ENCODE results near the gene KAT6B. TPM values are rescaled to one million over a fixed set of nuclear protein-coding genes. Genes with fewer than 3 reads are reported as not detected.

Gene KAT6B
- total RNA-seq, 1 experiment from 2014 or later, result 21.8 TPM

DNA sequence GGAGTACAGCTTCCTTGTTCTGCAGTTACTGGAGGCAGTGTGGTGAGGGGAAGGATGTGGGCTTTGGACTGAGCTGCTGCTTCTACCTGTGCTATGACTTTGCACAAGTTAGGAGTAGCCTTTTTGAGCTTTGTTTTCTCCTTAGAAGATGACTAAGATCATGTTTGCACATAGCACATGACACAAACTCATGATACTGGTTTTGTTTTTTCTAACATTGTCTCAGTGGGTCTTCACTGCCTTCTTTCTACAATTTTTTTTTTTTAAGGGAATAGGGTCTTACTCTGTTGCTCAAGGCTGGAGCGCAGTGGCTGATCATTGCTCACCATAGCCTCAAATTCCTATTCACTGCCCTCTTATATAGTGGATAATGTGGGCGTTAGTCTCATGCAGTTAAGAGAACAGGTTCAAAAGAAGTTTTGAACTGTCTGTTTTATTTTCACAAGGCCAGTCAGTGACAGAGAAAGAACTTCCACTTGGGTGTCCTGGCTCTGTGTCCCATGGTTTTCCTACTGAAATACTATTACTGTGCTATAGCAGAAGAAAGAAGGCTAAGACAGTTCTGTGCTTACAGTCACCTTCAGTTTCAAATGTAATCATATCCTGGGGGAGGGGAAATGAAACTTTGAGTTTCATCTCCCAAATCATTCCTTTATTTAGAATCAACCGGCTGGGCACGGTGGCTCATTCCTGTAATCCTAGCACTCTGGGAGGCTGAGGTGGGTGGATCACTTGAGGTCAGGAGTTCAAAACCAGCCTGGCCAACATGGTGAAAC is 72.0 kb downstream of the KAT6B start:
- Histone ChIP-seq H3K4me3 (ENCODE audit: low read depth, low read length, poor library complexity, severe bottlenecking) (no peak overlapping the region), H3K9me3 (ENCODE audit: low read depth, low read length, poor library complexity, severe bottlenecking) (no peaks in the 10 kb centered on the region), H3K4me1 (ENCODE audit: insufficient read depth, low read length, poor library complexity, severe bottlenecking) (peaks cover 21% of the 10 kb centered on the region), H3K27me3 (replicated peaks; ENCODE audit: insufficient read depth, low read depth, low read length, poor library complexity) (no peaks in the 10 kb centered on the region), H3K27ac (ENCODE audit: low read depth, low read length, poor library complexity, severe bottlenecking) (no peak overlapping the region), H3K36me3 (ENCODE audit: insufficient read depth, low read length, poor library complexity, severe bottlenecking) (no peaks in the 10 kb centered on the region)
- no TSS peak for BruUV-seq (replicated peaks)
- intact Hi-C loops (cut with micrococcal nuclease; ENCODE audit: unreplicated experiment), result no loop called here
- no peak for TF ChIP-seq EZH2 (IDR thresholded peaks at IDR 0.05; ENCODE audit: borderline replicate concordance, low read depth, low read length, poor library complexity, severe bottlenecking)
- CTCF ChIA-PET, result no interaction called here
- POLR2A ChIA-PET (ENCODE audit: low non-redundant PET), result no interaction called here
- no peak for DNase-seq (ENCODE audit: low spot score)

GRCh38 chr10:74900297-74900696 is 73.9 kb downstream of the KAT6B start:
- peaks cover 21% of the 10 kb centered on the region for H3K4me1 ChIP-seq (ENCODE audit: insufficient read depth, low read length, poor library complexity, severe bottlenecking)
- no peak for DNase-seq (ENCODE audit: low spot score)
- H3K9me3 ChIP-seq (ENCODE audit: low read depth, low read length, poor library complexity, severe bottlenecking), result no peaks in the 10 kb centered on the region
- TF ChIP-seq EZH2 (IDR thresholded peaks at IDR 0.05; ENCODE audit: borderline replicate concordance, low read depth, low read length, poor library complexity, severe bottlenecking), result no peak
- TF ChIP-seq CTCF (conservative IDR thresholded peaks at IDR 0.05; ENCODE audit: low read depth, low read length), result no peak
- POLR2A ChIA-PET (ENCODE audit: low non-redundant PET), result no interaction called here
- H3K27me3 ChIP-seq (replicated peaks; ENCODE audit: insufficient read depth, low read depth, low read length, poor library complexity), result no peaks in the 10 kb centered on the region
- intact Hi-C loops (cut with micrococcal nuclease; ENCODE audit: unreplicated experiment), result no loop called here
- H3K36me3 ChIP-seq (ENCODE audit: insufficient read depth, low read length, poor library complexity, severe bottlenecking), result no peaks in the 10 kb centered on the region
- CTCF ChIA-PET, result no interaction called here
- H3K27ac ChIP-seq (ENCODE audit: low read depth, low read length, poor library complexity, severe bottlenecking), result no peak overlapping the region
- H3K4me3 ChIP-seq (ENCODE audit: low read depth, low read length, poor library complexity, severe bottlenecking), result no peak overlapping the region
- no TSS peak for BruUV-seq (replicated peaks)

DNA sequence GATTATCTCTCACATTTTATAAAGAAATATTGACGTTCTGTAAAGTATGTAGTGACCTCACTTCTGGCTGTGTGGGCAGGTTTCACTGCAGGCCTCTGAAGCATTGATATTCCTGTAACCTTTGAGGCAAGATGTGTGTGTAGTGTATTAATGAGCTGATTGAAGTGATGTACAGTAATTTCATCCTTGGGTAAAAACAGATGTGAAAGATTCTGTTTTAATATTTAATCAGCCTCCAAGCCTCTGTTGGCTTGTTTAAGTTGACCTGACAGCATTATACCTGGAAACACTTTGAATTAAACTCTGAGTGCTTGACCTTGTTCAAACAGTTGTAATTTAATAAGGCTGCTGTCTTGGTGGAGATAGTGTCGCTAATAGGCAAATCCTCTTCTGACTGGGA is 74.9 kb downstream of the KAT6B start:
- H3K27me3 ChIP-seq (replicated peaks; ENCODE audit: insufficient read depth, low read depth, low read length, poor library complexity), result no peaks in the 10 kb centered on the region
- no peak overlapping the region for H3K4me3 ChIP-seq (ENCODE audit: low read depth, low read length, poor library complexity, severe bottlenecking)
- DNase-seq (ENCODE audit: low spot score), result no peak
- no peaks in the 10 kb centered on the region for H3K36me3 ChIP-seq (ENCODE audit: insufficient read depth, low read length, poor library complexity, severe bottlenecking)
- BruUV-seq (replicated peaks), result no TSS peak
- CTCF ChIA-PET, result no interaction called here
- TF ChIP-seq CTCF (conservative IDR thresholded peaks at IDR 0.05; ENCODE audit: low read depth, low read length) (no peak), EZH2 (IDR thresholded peaks at IDR 0.05; ENCODE audit: borderline replicate concordance, low read depth, low read length, poor library complexity, severe bottlenecking) (no peak)
- H3K27ac ChIP-seq (ENCODE audit: low read depth, low read length, poor library complexity, severe bottlenecking), result no peak overlapping the region
- no peaks in the 10 kb centered on the region for H3K9me3 ChIP-seq (ENCODE audit: low read depth, low read length, poor library complexity, severe bottlenecking)
- H3K4me1 ChIP-seq (ENCODE audit: insufficient read depth, low read length, poor library complexity, severe bottlenecking), result peaks cover 24% of the 10 kb centered on the region
- POLR2A ChIA-PET (ENCODE audit: low non-redundant PET), result interaction anchor here (0.6 kb wide), 1 partner anchor 62 kb away, joined by 3 read pairs; no protein-coding TSS in a partner anchor
- intact Hi-C loops (cut with micrococcal nuclease; ENCODE audit: unreplicated experiment), result no loop called here

Data from A673 (cell line).